SH-SY5Y (cell line): ENCODE results near the gene BBOF1.

Experiments used
- GATA2 ChIP-seq: IDR thresholded peaks from 2 replicates; pipeline ENCODE4 v1.6.1; 2011; ENCODE audit warnings: mild to moderate bottlenecking, low read depth, low read length
- GATA3 ChIP-seq: IDR thresholded peaks from 2 replicates; pipeline ENCODE4 v1.6.1; 2011; ENCODE audit warnings: low read depth, mild to moderate bottlenecking, low read length, moderate library complexity

- TF ChIP-seq GATA2 (no peak), GATA3 (no peak)
Observed at GRCh38 chr14:74080820-74081460, 61.8 kb downstream of the BBOF1 start.
